ENCODE data around the gene FOXP1. TPM values are rescaled to one million over a fixed set of nuclear protein-coding genes. Genes with fewer than 3 reads are reported as not detected.

Gene FOXP1
- total and polyA plus RNA-seq, 2 of the 8 experiments (the other 6 are each of a cell fraction or from before 2014, with no cell fraction given): 13.9 to 25.4 TPM

DNA sequence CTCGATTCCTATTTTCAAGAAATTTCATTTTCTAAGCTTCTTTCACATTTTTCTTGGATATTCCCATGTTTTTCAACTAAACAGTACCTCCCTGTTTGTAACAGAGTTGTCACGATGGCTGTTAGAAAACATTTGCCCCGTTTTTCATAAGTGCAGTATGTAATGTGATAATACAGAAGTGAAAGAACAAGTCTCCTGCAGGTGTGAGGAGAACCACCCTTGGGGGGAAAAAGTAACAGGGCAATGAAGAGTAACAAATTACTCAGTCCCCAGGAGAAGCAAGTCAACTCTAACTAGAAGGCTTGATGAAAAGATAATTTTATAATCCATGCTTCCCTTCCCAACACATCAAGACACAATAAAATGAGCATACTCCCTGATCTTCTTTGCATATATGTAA is 493.3 kb downstream of the FOXP1 start:
- peaks cover 3 to 7% (median 5%) of the 10 kb centered on the region in 4 experiments; a peak in 4 of 7 replicates for H3K4me1 ChIP-seq (replicated peaks in 1 of 4; ENCODE audit: control insufficient read depth in 3 of 4, insufficient read depth in 4 of 4, low read length in 3 of 4)
- POLR2A ChIA-PET (ENCODE audit: partially characterized antibody): no interaction called here
- FAIRE-seq (no peak), DNase-seq (ENCODE audit: low read depth in 1 of 2, low spot score in 2 of 2) (no peak)
- no peaks in the 10 kb centered on the region for H3K79me1 ChIP-seq (ENCODE audit: low read depth, low read length)
- H3K79me2 ChIP-seq (ENCODE audit: control insufficient read depth in 1 of 2, insufficient read depth in 2 of 2, low read length in 2 of 2): peaks cover 0 to 6% of the 10 kb centered on the region in 2 experiments; a peak in 1 of 4 replicates
- H2BK12ac ChIP-seq (ENCODE audit: low read depth, low read length): no peak overlapping the region
- no peaks in the 10 kb centered on the region; a peak in 1 of 7 replicates for H3K27me3 ChIP-seq (replicated peaks in 1 of 4; ENCODE audit: control insufficient read depth in 3 of 4, extremely low read depth in 1 of 4, insufficient read depth in 3 of 4, low read length in 3 of 4)
- no peak overlapping the region for H3K56ac ChIP-seq (replicated peaks; ENCODE audit: insufficient read length, low read depth, low read length)
- H4K20me1 ChIP-seq (replicated peaks in 1 of 2; ENCODE audit: control insufficient read depth in 1 of 2, insufficient read depth in 2 of 2, low read length in 2 of 2): no peaks in the 10 kb centered on the region
- no peak overlapping the region for H3K18ac ChIP-seq (ENCODE audit: extremely low read depth, low read length)
- no peak overlapping the region for H2AK5ac ChIP-seq (ENCODE audit: low read depth, low read length)
- H3K23ac ChIP-seq (ENCODE audit: insufficient read length): no peak overlapping the region
- H3K14ac ChIP-seq (ENCODE audit: insufficient read length): no peak overlapping the region
- no peak overlapping the region for H2AFZ ChIP-seq (ENCODE audit: low read length)
- no peak overlapping the region for H3K4me3 ChIP-seq (ENCODE audit: extremely low read depth in 1 of 4, insufficient read depth in 2 of 4, low read depth in 3 of 4, low read length in 4 of 4)
- H2BK5ac ChIP-seq (ENCODE audit: low read depth, low read length): no peak overlapping the region
- no peak overlapping the region for H2BK15ac ChIP-seq (ENCODE audit: low read length)
- no peak overlapping the region for H2BK20ac ChIP-seq (ENCODE audit: low read length)
- no peaks in the 10 kb centered on the region for H3K36me3 ChIP-seq (ENCODE audit: control insufficient read depth in 2 of 4, insufficient read depth in 4 of 4, low read length in 3 of 4)
- no peak overlapping the region for H4K5ac ChIP-seq (ENCODE audit: insufficient read length, low read depth, low read length)
- H3K23me2 ChIP-seq (ENCODE audit: low read depth, low read length): no peaks in the 10 kb centered on the region; the same call in 1 of the 2 replicates
- no peak overlapping the region for H3K4ac ChIP-seq (replicated peaks; ENCODE audit: insufficient read length, low read depth, low read length)
- WGBS, 2 experiments (ENCODE audit: extremely low coverage in 1 of 2, insufficient coverage in 1 of 2, insufficient read length in 1 of 2, insufficient replicate concordance in 2 of 2, low coverage in 1 of 2, low lambda C conversion rate in 2 of 2, missing lambda C conversion rate in 1 of 2): 93 to 100% methylated on average over 1 to 3 of the region's 3 CpGs
- H3K9me3 ChIP-seq (ENCODE audit: insufficient read depth in 2 of 2, low read depth in 1 of 2, low read length in 1 of 2): no peaks in the 10 kb centered on the region
- H3K27ac ChIP-seq (ENCODE audit: low read depth, low read length): no peak overlapping the region
- no peak overlapping the region for H4K91ac ChIP-seq (replicated peaks; ENCODE audit: insufficient read length, low read length)
- no peak overlapping the region for H2BK120ac ChIP-seq (replicated peaks; ENCODE audit: low read depth, low read length)
- CTCF ChIA-PET (ENCODE audit: partially characterized antibody): interaction anchor here (0.6 kb wide), 1 partner anchor 14 kb away, joined by 3 read pairs; no protein-coding TSS in a partner anchor
- no peak overlapping the region for H3K9ac ChIP-seq (replicated peaks in 1 of 4; ENCODE audit: extremely low read depth in 1 of 4, low read depth in 3 of 4, low read length in 3 of 4)
- H3K4me2 ChIP-seq (ENCODE audit: insufficient read depth in 1 of 2, low read depth in 2 of 2, low read length in 2 of 2): no peak overlapping the region
- H4K8ac ChIP-seq (ENCODE audit: extremely low read depth, insufficient read depth, low read length): no peak overlapping the region
- TF ChIP-seq KDM5A (IDR thresholded peaks at IDR 0.05; ENCODE audit: low read length): no peak
- no peak for TF ChIP-seq RAD21 (IDR thresholded peaks at IDR 0.05 in 1 of 2, conservative IDR thresholded peaks at IDR 0.05 in 1 of 2; ENCODE audit: low read depth in 2 of 2, low read length in 2 of 2)
- no peak for TF ChIP-seq RBBP5 (IDR thresholded peaks at IDR 0.05; ENCODE audit: borderline replicate concordance, low read depth, low read length)
- no peak for TF ChIP-seq SIRT6 (IDR thresholded peaks at IDR 0.05; ENCODE audit: low read length)
- TF ChIP-seq SIN3A (conservative IDR thresholded peaks at IDR 0.05 in 1 of 2, IDR thresholded peaks at IDR 0.05 in 1 of 2; ENCODE audit: low read depth in 1 of 2, low read length in 2 of 2): no peak
- TF ChIP-seq CEBPB (IDR thresholded peaks at IDR 0.05; ENCODE audit: low read depth, low read length): no peak
- no peak for TF ChIP-seq CHD1 (IDR thresholded peaks at IDR 0.05; ENCODE audit: low read depth, low read length)
- TF ChIP-seq, protein P1, sequence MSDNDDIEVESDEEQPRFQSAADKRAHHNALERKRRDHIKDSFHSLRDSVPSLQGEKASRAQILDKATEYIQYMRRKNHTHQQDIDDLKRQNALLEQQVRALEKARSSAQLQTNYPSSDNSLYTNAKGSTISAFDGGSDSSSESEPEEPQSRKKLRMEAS (IDR thresholded peaks at IDR 0.05): no peak
- no peak for TF ChIP-seq CBX5 (IDR thresholded peaks at IDR 0.05; ENCODE audit: low read depth, low read length)
- no peak for TF ChIP-seq POLR2A (IDR thresholded peaks at IDR 0.05; ENCODE audit: control extremely low read depth in 1 of 2, low read depth in 2 of 2, low read length in 2 of 2)
- no peak for TF ChIP-seq TBP (IDR thresholded peaks at IDR 0.05; ENCODE audit: low read depth, low read length)
- TF ChIP-seq SP2 (IDR thresholded peaks at IDR 0.05; ENCODE audit: low read length): no peak
- no peak for TF ChIP-seq MAFK (IDR thresholded peaks at IDR 0.05; ENCODE audit: low read depth, low read length)
- TF ChIP-seq TCF12 (IDR thresholded peaks at IDR 0.05; ENCODE audit: low read depth, low read length): no peak
- TF ChIP-seq RFX5 (IDR thresholded peaks at IDR 0.05; ENCODE audit: borderline replicate concordance, low read depth, low read length): no peak
- TF ChIP-seq SUZ12 (IDR thresholded peaks at IDR 0.05; ENCODE audit: low read length): no peak

Data from H1 (cell line).